GM23248 (cell line): ENCODE results near the gene CACNB2. TPM values are rescaled to one million over a fixed set of nuclear protein-coding genes. Genes with fewer than 3 reads are reported as not detected.

Source experiments
- DNase-seq: peaks from one replicate; pipeline ENCODE4 v3.0.0-alpha.2; 2015
- H2AFZ ChIP-seq: fragments of 200-600 bp; sonication (generic); 2 replicates; pipeline ENCODE4 v1.6.1; 2016; ENCODE audit warnings: antibody characterized with exemption
- H3F3A ChIP-seq: fragments of 200-600 bp; sonication (generic); 2 replicates; pipeline ENCODE4 v1.6.1; 2016; ENCODE audit warnings: mild to moderate bottlenecking, antibody characterized with exemption, mixed run types; ENCODE audit not compliant: insufficient read depth
- H3K27ac ChIP-seq: fragments of 200-600 bp; sonication (generic); 2 replicates; pipeline ENCODE4 v1.5.1; 2016; ENCODE audit warnings: mild to moderate bottlenecking
- H3K27me3 ChIP-seq: fragments of 200-600 bp; sonication (generic); replicated peaks from 2 replicates; pipeline ENCODE4 v1.6.1; 2016; ENCODE audit warnings: mild to moderate bottlenecking; ENCODE audit not compliant: insufficient read depth
- H3K36me3 ChIP-seq: fragments of 200-600 bp; sonication (generic); 2 replicates; pipeline ENCODE4 v1.6.1; 2016; ENCODE audit warnings: low read depth, mild to moderate bottlenecking
- H3K4me1 ChIP-seq: fragments of 200-600 bp; sonication (generic); 2 replicates; pipeline ENCODE4 v1.6.1; 2016; ENCODE audit warnings: mild to moderate bottlenecking; ENCODE audit not compliant: insufficient read depth
- H3K4me2 ChIP-seq: fragments of 200-600 bp; sonication (generic); one replicate; pipeline ENCODE4 v1.6.1; 2016; ENCODE audit warnings: mild to moderate bottlenecking; ENCODE audit not compliant: unreplicated experiment
- H3K4me3 ChIP-seq: fragments of 200-600 bp; sonication (generic); 2 replicates; pipeline ENCODE4 v1.5.1; 2016; ENCODE audit warnings: mild to moderate bottlenecking
- H3K79me2 ChIP-seq: fragments of 200-600 bp; sonication (generic); 2 replicates; pipeline ENCODE4 v1.6.1; 2016; ENCODE audit warnings: mild to moderate bottlenecking; ENCODE audit not compliant: insufficient read depth
- H3K9ac ChIP-seq: fragments of 200-600 bp; sonication (generic); 2 replicates; pipeline ENCODE4 v1.6.1; 2016; ENCODE audit warnings: mild to moderate bottlenecking
- H3K9me2 ChIP-seq: fragments of 200-600 bp; sonication (generic); 2 replicates; pipeline ENCODE4 v1.6.1; 2016; ENCODE audit warnings: mixed run types, mild to moderate bottlenecking, moderate library complexity; ENCODE audit not compliant: insufficient read depth
- H3K9me3 ChIP-seq: fragments of 200-600 bp; sonication (generic); one replicate; pipeline ENCODE4 v1.6.1; 2017; ENCODE audit warnings: low read depth
- H4K20me1 ChIP-seq: fragments of 200-600 bp; sonication (generic); 2 replicates; pipeline ENCODE4 v1.6.0; 2016; ENCODE audit not compliant: insufficient read depth
- EZH2 ChIP-seq: fragments of 200-600 bp; sonication (generic); IDR thresholded peaks from 2 replicates; pipeline ENCODE4 v1.6.1; 2018; ENCODE audit warnings: antibody characterized with exemption, mild to moderate bottlenecking; ENCODE audit not compliant: insufficient read depth, poor library complexity, severe bottlenecking
- EZH2phosphoT487 ChIP-seq: fragments of 200-600 bp; sonication (generic); IDR thresholded peaks from 2 replicates; pipeline ENCODE4 v1.6.1; 2018; ENCODE audit warnings: antibody characterized with exemption, moderate library complexity, mild to moderate bottlenecking, low read depth; ENCODE audit not compliant: insufficient read depth
- WGBS, 2 experiments: methylation state at CpG; one replicate each; pipeline ENCODE4 v1.1.6; 2015 to 2017; ENCODE audit warnings: low lambda C conversion rate in 2 of 2, low coverage in 1 of 2; ENCODE audit errors: missing lambda C conversion rate in 2 of 2; 5-methylcytosine and 5-hydroxymethylcytosine counted together
- in situ Hi-C: fragments of 300-500 bp; cut with MboI; formaldehyde crosslinking; loops from 2 replicates; pipeline ENCODE4 v1.15.0; 2020
- polyA plus RNA-seq: library from polyadenylated mRNA; unstranded; fragments of >200 nt; fragmentation: Nextera tagmentation; extraction: Ambion mirVana; gene quantifications from 2 replicates; pipeline ENCODE4 v1.2.1, GENCODE V29; 2016
- total RNA-seq: library from RNA; depleted of rRNA; stranded (reverse); fragments of >200 nt; shearing (Covaris generic); gene quantifications from 2 replicates; pipeline ENCODE4 v1.2.3, GENCODE V29; 2014

CACNB2 gene
- total and polyA plus RNA-seq, 2 experiments from 2014 or later: 0.31 to 0.32 TPM

- Histone ChIP-seq H3K27ac (no peak overlapping the region), H3K36me3 (no peaks in the 10 kb centered on the region), H3K79me2 (no peaks in the 10 kb centered on the region), H3K4me3 (no peak overlapping the region), H3K9ac (no peak overlapping the region), H3K4me2 (no peak overlapping the region), H2AFZ (no peak overlapping the region), H3K9me2 (no peaks in the 10 kb centered on the region), H3K9me3 (no peaks in the 10 kb centered on the region), H3K27me3 (no peaks in the 10 kb centered on the region), H3K4me1 (no peaks in the 10 kb centered on the region), H4K20me1 (no peaks in the 10 kb centered on the region), H3F3A (no peaks in the 10 kb centered on the region)
- in situ Hi-C loops: no loop called here
- no peak for DNase-seq
- no peak for TF ChIP-seq EZH2phosphoT487
- TF ChIP-seq EZH2: no peak
- 33 to 40% methylated on average over 2 of the region's 2 CpGs for WGBS, 2 experiments
Observed at GRCh38 chr10:18378766-18379165, 238.5 kb downstream of the CACNB2 start.

GRCh38 chr10:18381679-18382078 lies 241.5 kb downstream of the CACNB2 start:
- H3K79me2 ChIP-seq: no peaks in the 10 kb centered on the region
- in situ Hi-C loops: no loop called here

GRCh38 chr10:18397906-18398305 lies 257.7 kb downstream of the CACNB2 start:
- no peaks in the 10 kb centered on the region for H3K27me3 ChIP-seq
- no peak overlapping the region for H3K9ac ChIP-seq
- TF ChIP-seq EZH2phosphoT487 (no peak), EZH2 (no peak)
- no peak overlapping the region for H3K27ac ChIP-seq
- H3K9me3 ChIP-seq: no peaks in the 10 kb centered on the region
- no peaks in the 10 kb centered on the region for H3K79me2 ChIP-seq
- no peaks in the 10 kb centered on the region for H3F3A ChIP-seq
- H3K4me2 ChIP-seq: no peak overlapping the region
- 66 to 73% methylated on average over 5 of the region's 5 CpGs for WGBS, 2 experiments
- no peak for DNase-seq
- no peak overlapping the region for H2AFZ ChIP-seq
- no peak overlapping the region for H3K4me3 ChIP-seq
- in situ Hi-C loops: no loop called here
- no peaks in the 10 kb centered on the region for H3K9me2 ChIP-seq
- H3K36me3 ChIP-seq: no peaks in the 10 kb centered on the region
- H4K20me1 ChIP-seq: no peaks in the 10 kb centered on the region
- H3K4me1 ChIP-seq: no peaks in the 10 kb centered on the region

More at GRCh38 chr10:18381679-18382078, 241.5 kb downstream of the CACNB2 start:
- H3K9ac ChIP-seq: no peak overlapping the region
- no peaks in the 10 kb centered on the region for H4K20me1 ChIP-seq
- no peaks in the 10 kb centered on the region for H3K9me3 ChIP-seq
- H3K27me3 ChIP-seq: no peaks in the 10 kb centered on the region
- H3F3A ChIP-seq: no peaks in the 10 kb centered on the region
- no peak overlapping the region for H2AFZ ChIP-seq
- no peaks in the 10 kb centered on the region for H3K9me2 ChIP-seq
- H3K4me3 ChIP-seq: no peak overlapping the region
- no peak overlapping the region for H3K4me2 ChIP-seq
- 78 to 87% methylated on average over 5 of the region's 5 CpGs for WGBS, 2 experiments
- H3K4me1 ChIP-seq: no peaks in the 10 kb centered on the region
- TF ChIP-seq EZH2phosphoT487: no peak
- no peak for TF ChIP-seq EZH2
- no peaks in the 10 kb centered on the region for H3K36me3 ChIP-seq
- no peak for DNase-seq
- H3K27ac ChIP-seq: no peak overlapping the region

GRCh38 chr10:18399158-18399557 lies 258.9 kb downstream of the CACNB2 start:
- H2AFZ ChIP-seq: no peak overlapping the region
- H3K9ac ChIP-seq: no peak overlapping the region
- no peak overlapping the region for H3K4me3 ChIP-seq
- no peaks in the 10 kb centered on the region for H3K9me2 ChIP-seq
- no peaks in the 10 kb centered on the region for H3K79me2 ChIP-seq
- H3K27me3 ChIP-seq: no peaks in the 10 kb centered on the region
- H3K36me3 ChIP-seq: no peaks in the 10 kb centered on the region
- H3K27ac ChIP-seq: no peak overlapping the region
- no peak for TF ChIP-seq EZH2
- no peak for TF ChIP-seq EZH2phosphoT487
- in situ Hi-C loops: no loop called here
- no peaks in the 10 kb centered on the region for H4K20me1 ChIP-seq
- no peaks in the 10 kb centered on the region for H3K4me1 ChIP-seq
- 57 to 61% methylated on average over 3 of the region's 3 CpGs for WGBS, 2 experiments
- H3F3A ChIP-seq: no peaks in the 10 kb centered on the region
- DNase-seq: no peak
- H3K4me2 ChIP-seq: no peak overlapping the region
- H3K9me3 ChIP-seq: no peaks in the 10 kb centered on the region
